Measurements from ENCODE around the gene NCKAP5.

NCKAP5 gene

DNA sequence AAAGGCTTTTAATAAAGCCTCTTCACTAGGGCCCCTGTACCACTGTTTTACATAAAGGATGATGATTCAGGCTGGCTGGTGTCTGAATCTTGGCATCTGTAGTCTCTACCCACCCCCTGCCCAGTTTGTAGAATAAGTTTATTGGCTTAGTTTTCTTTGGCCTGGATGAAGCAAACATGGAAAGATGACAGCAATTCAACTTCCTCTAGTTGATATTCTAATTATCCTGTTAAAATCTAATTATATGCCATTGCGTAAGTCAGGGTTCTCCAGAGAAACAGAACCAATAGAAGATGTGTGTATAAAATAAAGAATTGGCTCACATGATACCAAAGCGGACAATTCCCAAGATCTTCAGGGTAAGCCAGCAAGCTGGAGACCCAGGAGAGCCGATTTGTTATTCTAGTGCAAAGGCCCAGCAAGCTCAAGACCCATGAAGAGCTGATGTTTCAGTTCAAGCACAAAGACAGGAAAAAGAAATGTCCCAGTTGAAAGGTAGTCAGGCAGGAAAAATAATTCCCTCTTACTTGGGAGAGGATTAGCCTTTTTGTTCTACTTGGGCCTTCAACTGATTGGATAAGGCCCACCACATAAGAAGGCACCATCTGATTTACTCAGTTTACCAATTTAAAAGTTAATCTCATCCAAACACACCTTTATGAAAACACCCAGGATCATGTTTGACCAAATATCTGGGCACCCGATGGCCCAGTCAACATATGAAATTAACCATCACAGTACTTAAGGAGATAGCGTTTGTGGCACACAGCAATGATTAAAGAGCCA, 815.6 kb downstream of the NCKAP5 start:
- DNase-seq (ENCODE audit: low spot score), result no peak

DNA sequence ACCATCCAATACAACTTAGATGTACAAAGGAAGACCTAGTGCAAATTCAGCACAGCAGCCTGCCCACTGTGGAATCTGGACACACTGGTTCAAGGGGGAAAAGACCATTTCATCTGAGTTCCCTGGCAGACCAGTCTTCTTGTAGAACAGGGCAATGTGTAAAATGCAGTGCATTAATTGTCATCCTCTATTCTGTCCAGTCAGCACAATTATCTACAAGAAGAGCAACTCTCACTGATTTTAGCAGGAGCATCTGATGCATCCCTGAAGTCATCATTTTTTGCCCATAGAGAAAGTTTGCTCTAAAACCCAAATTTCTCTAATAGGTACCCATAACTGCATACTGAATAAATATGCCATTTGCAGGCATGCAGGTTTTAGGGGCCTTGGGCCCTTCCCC, 816.4 kb downstream of the NCKAP5 start:
- no peak for DNase-seq (ENCODE audit: low spot score)

DNA sequence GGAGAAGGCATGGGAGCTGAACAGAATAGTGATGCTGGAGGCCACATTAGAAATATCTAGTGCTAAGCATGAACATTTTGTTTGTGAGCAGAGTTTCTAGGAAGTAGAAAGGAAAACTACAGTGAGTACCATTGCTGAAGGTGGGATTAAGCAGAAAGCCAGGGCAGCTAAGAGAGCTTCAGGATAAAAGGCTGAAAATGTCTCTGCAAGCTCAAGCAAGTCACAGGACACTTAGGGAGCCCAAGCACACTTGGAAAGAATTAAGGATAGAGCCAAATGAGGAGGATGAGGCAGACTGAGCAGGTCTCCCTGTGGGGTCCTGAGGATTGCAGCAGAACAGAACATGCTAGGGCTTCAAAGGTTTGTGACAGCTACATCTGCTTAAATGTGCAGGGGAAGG, 817.7 kb downstream of the NCKAP5 start:
- DNase-seq (ENCODE audit: low spot score), result no peak

DNA sequence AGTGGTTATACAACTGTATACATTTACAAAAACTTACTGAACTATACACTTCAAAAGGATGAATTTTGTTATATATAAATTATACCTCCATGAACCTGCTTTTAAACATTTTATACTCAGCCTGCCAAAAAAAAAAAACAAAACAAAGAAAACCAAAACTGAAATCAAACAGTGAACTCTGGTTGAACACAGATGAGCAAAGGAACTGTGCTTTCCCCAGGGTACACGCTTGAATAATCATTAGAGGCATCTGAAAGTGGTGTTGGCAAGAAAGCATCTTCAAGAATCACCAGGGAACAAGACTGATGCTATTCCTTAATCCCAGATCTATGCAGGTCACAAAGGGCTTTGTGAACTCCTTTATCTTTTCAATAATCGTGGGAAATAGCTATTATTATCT, 821.2 kb downstream of the NCKAP5 start:
- no peak for DNase-seq (ENCODE audit: low spot score)

DNA sequence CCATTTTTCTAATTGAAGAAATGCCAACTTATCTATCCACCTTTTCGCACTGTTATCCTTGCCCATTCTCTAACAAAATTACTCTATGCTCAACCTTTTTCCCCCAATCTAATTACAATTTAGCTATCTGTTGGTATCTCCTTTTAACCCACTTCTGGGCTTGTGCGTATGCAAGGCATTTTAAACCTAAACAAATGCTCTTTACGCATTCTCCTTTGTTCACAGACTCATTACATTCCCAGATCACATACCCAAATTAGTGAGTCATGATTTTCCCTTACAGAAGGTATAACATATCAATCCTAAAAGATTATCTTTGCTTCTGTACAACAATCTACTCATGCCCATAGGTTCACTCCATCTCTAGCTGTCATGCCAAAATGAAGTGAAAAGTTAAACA, 826.5 kb downstream of the NCKAP5 start:
- no peak for DNase-seq (ENCODE audit: low spot score)

DNA sequence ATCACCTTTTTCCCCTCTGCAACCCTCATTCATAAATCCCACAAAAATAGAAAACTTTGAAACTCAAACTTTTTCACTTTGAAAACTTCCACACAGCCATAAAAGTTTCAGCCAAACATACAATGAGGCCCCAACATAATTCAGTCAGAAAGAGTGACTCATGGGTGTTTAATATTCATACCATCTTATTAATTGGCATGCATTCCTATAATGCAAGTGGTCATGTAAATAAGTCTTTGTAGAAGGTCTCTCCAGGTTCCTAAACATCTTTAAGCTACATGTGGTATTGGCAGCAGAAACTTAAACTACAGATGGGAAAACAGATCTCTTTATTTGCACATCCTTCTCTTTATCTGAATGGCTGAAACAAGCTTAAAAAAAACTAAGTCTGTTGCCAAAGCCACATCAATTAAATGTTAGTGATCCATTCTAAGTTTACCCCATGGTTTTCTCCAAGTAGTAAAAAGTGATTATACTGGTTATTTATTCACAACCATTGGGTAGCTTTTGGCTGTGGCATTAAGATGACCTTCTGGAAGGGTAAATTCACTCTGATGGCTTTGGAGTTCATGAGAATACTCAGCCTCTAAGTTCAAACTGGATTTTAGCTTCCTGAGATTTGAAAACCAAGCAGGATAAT, 828.1 kb downstream of the NCKAP5 start:
- DNase-seq (ENCODE audit: low spot score), result no peak

DNA sequence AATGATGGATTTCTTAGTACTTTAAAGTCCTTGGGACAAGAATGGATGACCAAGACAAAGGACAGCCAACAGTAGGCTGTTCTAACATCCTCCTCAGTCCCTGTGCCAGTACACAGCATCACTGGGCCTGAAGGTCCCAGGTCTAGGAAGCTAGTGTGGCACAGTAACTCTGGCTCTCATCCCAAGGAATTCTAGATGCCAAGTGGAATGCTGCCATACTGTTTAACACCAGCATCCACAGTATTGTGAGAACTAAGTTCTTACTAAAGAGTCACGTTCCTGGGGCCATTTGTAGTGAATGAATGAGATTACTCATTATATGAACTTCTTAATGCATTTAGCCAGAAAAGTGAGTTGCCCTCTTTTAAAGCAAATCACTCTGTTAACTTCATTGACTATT, 830.0 kb downstream of the NCKAP5 start:
- no peak for DNase-seq (ENCODE audit: low spot score)

DNA sequence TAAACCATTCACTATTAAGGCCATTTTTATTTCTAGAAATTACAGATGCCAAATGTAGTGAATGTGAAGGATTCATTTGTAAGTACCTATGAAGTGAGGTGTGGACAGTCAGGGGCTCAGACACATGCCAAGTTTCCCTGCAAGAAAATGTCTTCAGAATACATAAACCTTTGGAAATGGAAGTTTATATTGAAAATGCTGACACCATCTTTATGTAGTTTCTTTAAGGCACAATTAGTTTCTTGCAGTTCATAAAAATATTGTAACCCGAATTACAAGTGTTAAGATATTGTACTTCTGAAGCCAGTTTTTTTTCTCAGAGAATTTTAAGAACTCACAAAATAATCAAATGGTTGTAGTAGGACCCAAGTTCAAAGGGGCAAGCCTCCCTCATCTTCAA, 832.2 kb downstream of the NCKAP5 start:
- no peak for DNase-seq (ENCODE audit: low spot score)

DNA sequence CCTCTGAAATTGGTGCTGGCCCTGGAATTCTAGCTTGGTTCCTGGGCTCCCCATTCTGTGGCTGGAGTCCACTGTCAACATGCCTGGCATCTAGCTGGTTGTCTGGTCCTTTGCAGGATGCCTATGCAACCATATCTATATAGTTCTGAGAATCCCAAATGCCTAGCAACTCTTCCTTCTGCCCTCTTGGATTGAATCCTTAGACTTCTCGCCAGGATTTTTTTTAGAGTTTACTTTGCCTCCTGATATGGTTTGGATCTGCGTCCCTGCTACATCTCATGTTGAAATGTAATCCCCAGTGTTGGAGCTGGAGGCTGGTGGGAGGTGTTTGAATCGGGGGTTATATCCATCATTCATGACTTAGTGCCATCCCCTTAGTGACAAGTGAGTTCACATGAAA, 833.3 kb downstream of the NCKAP5 start:
- DNase-seq (ENCODE audit: low spot score), result no peak

DNA sequence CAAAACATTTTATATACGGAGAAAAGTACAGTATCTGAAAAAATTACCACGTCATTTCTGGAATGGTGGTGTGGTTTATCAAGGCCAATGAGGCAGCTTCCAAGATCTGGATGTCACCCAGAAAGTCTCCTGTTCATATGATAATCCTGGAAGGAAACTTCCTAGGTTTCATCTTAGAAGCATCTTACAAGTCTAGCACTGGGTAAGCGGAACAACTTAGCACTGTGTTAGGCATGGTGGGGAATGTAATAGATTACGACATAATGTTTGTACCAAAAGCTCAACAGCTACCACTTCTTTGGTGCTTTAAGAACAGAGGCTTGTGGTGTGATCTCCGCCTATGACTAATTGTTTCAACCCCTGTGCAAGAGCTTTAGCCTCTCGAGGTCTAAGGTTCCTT, 835.2 kb downstream of the NCKAP5 start:
- no peak for DNase-seq (ENCODE audit: low spot score)

DNA sequence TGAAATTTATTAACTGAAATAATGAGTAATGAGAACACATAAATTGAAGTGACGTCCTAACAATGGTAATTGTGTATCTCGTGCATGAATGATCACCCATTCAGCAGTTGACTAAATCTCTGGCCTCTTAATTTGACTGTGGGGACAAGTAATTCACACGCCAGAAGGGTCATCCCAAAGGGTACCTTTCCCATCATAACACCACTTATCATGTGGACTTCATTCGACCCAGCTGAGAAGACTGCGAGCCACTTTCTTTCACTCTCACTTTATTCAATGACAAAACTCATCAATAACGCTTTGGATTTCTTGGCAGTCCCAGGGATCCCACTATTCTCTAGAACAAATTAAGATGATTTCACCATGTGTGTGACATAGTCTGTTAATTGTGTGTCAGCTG, 835.6 kb downstream of the NCKAP5 start:
- DNase-seq (ENCODE audit: low spot score), result no peak

DNA sequence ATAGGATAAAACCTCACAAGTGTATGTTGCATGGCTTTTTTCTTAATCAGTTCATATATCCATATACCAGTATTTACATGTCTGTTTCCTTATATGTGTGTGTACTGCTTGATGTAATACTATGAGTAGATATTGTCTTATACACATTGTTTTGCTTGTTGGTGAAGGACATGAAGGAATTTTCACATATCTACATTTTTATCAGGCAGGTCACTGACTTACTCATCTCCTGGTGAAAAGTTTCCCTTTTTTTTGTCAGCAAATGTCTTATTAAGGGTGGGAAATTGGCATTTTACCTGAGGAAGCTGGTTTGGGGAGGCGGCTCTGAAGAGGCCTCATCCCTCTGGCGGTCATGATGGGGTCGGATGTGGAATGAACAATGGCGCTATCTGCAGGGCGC, 836.8 kb downstream of the NCKAP5 start:
- DNase-seq (ENCODE audit: low spot score), result no peak

DNA sequence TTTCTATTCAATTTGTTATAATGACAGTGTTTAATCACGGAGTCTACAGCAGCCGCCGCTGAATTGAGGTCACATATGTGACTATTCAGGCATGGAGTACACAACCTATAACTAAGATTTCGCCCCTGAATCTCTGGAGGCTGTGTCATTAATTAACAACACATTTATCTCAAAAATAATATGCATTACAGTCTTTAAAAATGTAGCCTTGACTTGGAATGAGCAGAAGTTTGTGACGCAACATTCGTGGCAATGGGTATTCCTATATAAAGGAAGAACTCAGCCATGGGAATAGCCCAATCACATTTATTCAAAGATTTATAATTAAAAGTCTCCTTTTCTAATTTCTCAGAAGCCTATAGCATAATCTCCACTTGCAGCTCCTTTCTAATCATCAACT, 837.7 kb downstream of the NCKAP5 start:
- DNase-seq (ENCODE audit: low spot score), result no peak

DNA sequence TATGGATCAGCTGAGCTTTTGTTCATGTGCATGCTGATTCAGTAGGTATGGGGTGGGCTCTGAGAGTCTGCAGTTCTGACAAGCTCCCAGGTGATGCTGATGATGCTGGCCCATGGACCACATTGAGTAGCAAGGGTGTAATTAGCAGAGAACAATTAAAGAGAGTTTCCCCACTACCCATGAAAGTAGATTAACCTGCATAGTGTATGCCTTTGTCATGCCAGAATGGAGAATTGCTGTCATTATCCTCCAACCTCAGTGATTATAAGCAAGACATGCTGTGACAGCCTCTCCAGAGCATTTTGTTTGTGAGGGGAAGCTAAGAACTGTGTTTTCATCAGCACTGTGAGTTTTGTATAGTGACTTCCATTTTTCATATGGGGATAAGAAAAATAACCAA, 838.7 kb downstream of the NCKAP5 start:
- no peak for DNase-seq (ENCODE audit: low spot score)

DNA sequence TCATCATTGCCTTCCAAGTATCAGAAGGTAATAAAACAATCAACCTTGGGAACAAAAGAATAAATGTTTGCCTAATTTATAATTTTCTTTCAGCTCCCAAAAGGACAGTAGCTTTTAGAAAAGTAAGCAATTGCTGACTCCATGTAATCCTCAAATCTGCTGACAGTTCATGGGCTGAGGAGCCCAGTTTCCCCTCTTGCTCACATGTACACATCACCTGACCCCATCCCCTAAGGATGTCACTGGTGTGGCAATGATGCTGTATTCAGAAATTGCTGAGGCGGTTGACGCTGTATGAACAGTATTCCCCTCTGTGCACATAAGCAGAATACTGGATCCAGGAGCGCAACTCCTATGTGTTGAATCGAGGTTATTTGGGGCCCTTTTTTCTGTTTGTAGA, 842.1 kb downstream of the NCKAP5 start:
- no peak for DNase-seq (ENCODE audit: low spot score)

DNA sequence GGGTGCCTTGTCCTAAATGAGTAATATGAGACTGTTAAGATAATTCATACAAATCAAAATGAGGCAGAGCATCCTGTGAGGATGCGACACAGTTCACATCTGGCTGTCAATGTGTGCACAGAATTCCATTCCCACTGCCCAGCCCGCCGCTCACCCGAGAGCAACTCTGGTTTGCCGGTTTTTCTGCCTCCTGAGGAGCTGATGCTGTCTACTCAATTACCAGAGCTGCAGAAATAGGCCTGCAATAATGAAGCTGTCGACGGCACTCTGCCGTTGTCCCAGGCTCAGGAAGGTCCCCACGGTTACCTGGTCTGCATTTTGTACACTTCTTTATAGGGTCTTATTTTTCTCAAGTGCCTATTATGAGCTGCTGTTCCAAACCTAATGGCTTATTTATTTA, 842.5 kb downstream of the NCKAP5 start:
- no peak for DNase-seq (ENCODE audit: low spot score)

DNA sequence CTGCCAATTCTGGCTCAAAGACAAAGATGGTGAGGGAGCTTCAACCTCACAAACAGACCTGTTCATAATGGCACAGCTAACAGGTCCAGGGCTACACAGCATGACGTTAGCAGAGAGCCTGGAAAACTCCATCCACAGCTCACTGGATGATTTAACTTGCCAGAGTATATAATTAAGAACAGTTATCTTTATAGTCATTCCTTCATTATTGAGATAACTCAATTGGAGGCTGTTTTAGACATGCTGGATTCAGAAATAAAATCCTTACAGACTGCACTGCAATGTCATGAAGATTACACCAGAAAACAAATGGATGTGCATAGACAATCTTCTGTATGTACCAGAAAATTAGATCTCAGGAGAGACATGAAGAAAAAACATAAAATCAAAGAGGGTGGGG, 843.1 kb downstream of the NCKAP5 start:
- no peak for DNase-seq (ENCODE audit: low spot score)

DNA sequence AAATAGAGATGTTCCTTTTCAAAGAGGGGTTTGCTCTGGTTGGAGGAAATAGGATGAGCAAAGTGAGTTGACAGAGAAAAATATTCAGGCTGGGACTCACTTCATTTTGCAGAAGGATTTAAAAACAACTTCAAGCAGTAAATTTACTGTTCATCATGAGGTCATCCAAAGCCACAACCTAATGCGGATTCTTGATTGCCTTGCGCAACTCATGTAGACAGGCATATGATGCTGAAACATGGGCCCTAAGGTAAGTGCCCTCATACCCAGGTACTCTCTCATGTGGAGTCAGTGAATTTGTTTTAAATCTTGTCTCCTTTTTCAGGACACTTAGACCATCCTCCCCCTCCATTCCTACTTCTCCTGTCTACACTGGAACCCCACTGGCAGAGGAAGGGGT, 846.3 kb downstream of the NCKAP5 start:
- DNase-seq (ENCODE audit: low spot score), result no peak

DNA sequence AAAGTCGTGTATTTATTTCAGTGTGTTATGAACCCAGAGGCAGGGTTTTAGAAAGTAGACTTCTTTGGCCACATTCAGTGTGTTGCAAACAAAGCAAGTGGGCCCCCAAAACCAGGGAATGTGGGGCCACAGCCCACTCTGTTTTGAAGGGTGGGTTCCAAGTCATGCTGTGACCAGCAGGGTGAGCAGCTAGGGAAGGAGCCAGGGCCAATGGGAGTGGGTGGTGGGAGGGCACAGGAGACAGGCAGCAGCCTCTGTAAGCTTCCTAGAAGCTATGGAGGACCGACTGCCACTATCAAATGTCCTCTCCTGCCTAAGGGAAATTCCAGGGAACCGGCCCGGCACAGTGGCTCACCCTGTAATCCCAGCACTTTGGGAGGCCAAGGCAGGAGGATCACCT, 847.9 kb downstream of the NCKAP5 start:
- DNase-seq (ENCODE audit: low spot score), result no peak

DNA sequence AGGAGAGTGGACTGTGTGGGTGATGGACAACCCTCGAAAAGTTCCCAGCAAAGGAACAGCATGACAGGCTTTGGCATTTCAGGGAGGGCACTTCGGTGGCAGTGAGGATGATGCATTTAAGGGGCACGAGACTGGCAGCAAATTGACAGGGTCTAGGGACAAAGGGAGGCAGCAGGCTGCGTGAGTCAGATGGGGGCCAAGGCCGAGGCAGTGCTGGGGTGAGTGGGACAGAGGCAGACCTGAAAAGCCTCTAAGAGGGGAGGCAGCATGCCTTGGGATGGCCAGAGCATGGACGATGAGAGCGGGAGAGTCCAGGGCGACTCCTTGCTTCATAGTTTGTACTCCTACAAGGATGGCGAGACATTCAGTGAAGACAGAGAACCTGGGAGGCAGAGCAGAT, 848.8 kb downstream of the NCKAP5 start:
- no peak for DNase-seq (ENCODE audit: low spot score)

DNA sequence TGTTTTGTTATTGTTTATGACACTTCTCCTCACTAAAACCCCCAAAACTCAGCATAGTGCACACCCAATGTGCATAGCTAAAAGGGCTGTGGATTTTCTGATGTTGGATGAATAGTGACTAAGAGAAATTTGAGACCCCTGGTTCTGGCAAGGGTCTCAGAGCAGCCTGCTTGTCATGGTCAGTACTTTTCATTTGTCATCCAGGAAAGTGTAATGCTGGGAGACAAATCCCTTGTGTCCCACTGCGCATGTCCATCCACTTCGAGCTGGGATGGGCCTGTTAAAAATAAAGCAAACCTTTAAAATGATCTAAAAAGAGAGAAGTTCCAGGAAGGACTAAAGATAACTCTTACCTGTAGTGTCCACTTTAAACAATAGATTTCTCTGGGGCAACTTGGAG, 851.3 kb downstream of the NCKAP5 start:
- DNase-seq (ENCODE audit: low spot score), result no peak

DNA sequence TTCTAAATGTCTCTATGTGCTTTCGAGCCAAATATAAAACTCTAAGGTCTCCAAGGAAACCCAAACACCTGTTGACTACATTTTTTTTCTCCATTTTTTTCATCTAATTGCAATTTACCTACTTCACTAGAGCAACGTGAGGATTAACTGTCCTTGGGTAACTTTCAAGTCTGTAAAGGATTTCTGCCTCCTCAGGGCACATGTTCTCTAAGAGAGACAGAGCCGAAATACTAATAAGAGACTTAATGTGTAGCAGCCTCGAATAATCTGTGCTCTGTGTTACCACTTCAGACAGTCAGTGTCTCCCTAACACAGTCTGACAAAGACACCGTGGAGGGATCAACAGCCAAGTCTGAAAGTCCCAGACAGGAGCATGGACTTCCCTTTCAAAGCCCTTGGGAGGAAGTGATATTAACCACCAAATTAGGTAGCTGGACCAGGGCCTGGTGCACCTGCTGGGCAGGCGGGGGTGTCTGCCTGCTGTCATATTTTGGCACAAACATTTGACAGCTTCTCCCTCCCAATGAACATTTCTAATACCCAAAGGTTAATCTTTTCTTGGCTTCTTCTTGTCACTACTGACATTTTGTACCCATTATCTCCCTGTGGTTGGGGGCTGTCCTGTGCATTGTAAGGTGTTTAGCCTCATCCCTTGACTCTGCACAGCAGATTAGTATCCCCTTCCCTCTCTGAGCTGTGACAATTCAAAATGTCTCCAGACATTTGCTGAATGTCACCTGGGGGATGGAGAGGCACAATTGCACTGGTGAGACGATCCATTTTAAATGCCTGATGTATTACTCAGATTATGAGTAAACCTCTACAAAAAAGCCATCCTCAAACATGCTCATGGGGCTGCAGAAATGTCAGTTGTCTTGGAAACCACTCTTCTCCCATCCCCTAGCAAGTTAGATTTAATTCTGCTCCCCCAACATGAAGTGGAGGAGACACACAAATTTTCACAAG, 852.6 kb downstream of the NCKAP5 start:
- DNase-seq (ENCODE audit: low spot score), result peak; percentile 13

DNA sequence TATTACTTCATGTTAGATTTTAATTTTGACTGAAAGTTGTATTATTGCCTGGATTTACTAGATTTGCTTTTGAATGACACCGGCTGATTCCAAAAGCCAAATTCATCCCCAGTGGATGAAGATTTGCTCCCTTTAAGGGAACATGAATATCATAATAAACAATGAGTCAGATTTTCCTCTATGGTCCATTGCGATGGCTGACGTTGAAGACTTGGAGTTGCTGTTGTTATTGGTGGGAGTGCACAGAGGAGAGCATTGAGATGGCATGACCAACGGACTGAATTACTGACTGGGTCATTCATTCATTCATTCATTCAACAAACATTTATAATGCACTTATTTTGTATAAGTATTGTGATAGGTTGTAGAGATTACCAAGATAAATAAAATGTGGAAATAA, 864.9 kb downstream of the NCKAP5 start:
- DNase-seq (ENCODE audit: low spot score), result peak; percentile 12
